HG03432 (cell line): Measurements from ENCODE around the gene EVC2.

Source experiments
- ATAC-seq: cut with Tn5 transposase; IDR thresholded peaks from one replicate; pipeline ENCODE4 v1.9.1; 2021; ENCODE audit warnings: mild to moderate bottlenecking, moderate library complexity; ENCODE audit not compliant: unreplicated experiment

EVC2 gene

GRCh38 chr4:5517372-5517771 is 191.0 kb downstream of the EVC2 start:
- no peak for ATAC-seq

GRCh38 chr4:5515646-5516045 is 192.7 kb downstream of the EVC2 start:
- ATAC-seq = no peak
